GM06990 (cell line): ENCODE data around the gene SUB1.

Experiments
- DNase-seq: peaks from one replicate; pipeline ENCODE4 v3.0.0-alpha.2; 2011; ENCODE audit not compliant: insufficient read length; ENCODE audit errors: extremely low read depth
- H3K27me3 ChIP-seq: replicated peaks from 2 replicates; pipeline ENCODE4 v1.6.0; 2011; ENCODE audit warnings: low read length; ENCODE audit not compliant: control insufficient read depth, insufficient read depth
- H3K36me3 ChIP-seq: 2 replicates; pipeline ENCODE4 v1.5.1; 2011; ENCODE audit warnings: low read length; ENCODE audit not compliant: control insufficient read depth, insufficient read depth
- H3K4me3 ChIP-seq: replicated peaks from 2 replicates; pipeline ENCODE4 v1.5.1; 2011; ENCODE audit warnings: low read depth, mild to moderate bottlenecking, control low read depth, low read length
- TF ChIP-seq, protein P1 (sequence below): IDR thresholded peaks from 2 replicates; pipeline ENCODE4 v1.5.1; 2011; ENCODE audit warnings: low read length, control low read depth, mild to moderate bottlenecking, inconsistent platforms; ENCODE audit not compliant: insufficient read depth, poor library complexity, severe bottlenecking

Gene SUB1

GRCh38 chr5:32638309-32638708 lies 53.0 kb downstream of the SUB1 start:
- TF ChIP-seq, protein P1, sequence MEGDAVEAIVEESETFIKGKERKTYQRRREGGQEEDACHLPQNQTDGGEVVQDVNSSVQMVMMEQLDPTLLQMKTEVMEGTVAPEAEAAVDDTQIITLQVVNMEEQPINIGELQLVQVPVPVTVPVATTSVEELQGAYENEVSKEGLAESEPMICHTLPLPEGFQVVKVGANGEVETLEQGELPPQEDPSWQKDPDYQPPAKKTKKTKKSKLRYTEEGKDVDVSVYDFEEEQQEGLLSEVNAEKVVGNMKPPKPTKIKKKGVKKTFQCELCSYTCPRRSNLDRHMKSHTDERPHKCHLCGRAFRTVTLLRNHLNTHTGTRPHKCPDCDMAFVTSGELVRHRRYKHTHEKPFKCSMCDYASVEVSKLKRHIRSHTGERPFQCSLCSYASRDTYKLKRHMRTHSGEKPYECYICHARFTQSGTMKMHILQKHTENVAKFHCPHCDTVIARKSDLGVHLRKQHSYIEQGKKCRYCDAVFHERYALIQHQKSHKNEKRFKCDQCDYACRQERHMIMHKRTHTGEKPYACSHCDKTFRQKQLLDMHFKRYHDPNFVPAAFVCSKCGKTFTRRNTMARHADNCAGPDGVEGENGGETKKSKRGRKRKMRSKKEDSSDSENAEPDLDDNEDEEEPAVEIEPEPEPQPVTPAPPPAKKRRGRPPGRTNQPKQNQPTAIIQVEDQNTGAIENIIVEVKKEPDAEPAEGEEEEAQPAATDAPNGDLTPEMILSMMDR = no peak
- H3K27me3 ChIP-seq = no peaks in the 10 kb centered on the region
- no peak for DNase-seq

DNA sequence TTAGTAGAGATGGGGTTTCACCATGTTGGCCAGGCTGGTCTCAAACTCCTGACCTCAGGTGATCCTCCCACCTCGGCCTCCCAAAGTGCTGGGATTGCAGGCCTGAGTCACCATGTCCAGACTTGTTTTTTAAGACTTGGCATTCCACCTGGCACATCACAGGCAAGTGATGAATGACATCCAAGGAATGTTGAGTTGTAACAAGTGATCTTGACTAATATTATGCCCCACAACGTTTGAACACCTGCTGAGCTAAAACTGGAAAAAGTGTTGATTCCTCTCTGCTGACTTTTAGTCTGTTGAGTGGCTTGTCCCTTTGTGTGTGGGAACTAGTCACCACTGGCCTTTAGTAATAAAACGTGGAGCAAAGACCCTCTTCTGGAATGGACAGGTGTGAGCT lies 54.6 kb downstream of the SUB1 start:
- H3K27me3 ChIP-seq = no peaks in the 10 kb centered on the region
- no peak for DNase-seq
- TF ChIP-seq, protein P1 = no peak
- H3K36me3 ChIP-seq = no peaks in the 10 kb centered on the region
- H3K4me3 ChIP-seq = no peak overlapping the region

More at GRCh38 chr5:32638309-32638708, 53.0 kb downstream of the SUB1 start:
- H3K36me3 ChIP-seq = no peaks in the 10 kb centered on the region
- no peak overlapping the region for H3K4me3 ChIP-seq

- DNase-seq = no peak
- H3K4me3 ChIP-seq = no peak overlapping the region
- H3K36me3 ChIP-seq = no peaks in the 10 kb centered on the region
- TF ChIP-seq, protein P1 = no peak
- no peaks in the 10 kb centered on the region for H3K27me3 ChIP-seq
Observed at GRCh38 chr5:32642276-32643002, 57.1 kb downstream of the SUB1 start.

- TF ChIP-seq, protein P1 = no peak
- no peak for DNase-seq
- H3K27me3 ChIP-seq = no peaks in the 10 kb centered on the region
- H3K36me3 ChIP-seq = no peaks in the 10 kb centered on the region
- H3K4me3 ChIP-seq = no peak overlapping the region
Observed at GRCh38 chr5:32645246-32645645, 59.9 kb downstream of the SUB1 start.

GRCh38 chr5:32646061-32646969 lies 61.0 kb downstream of the SUB1 start:
- Histone ChIP-seq H3K27me3 (no peaks in the 10 kb centered on the region), H3K36me3 (no peaks in the 10 kb centered on the region), H3K4me3 (no peak overlapping the region)
- TF ChIP-seq, protein P1 = no peak
- no peak for DNase-seq
